Ovary (tissue), 9 donors: Measurements from ENCODE around the gene RTP3. TPM values are rescaled to one million over a fixed set of nuclear protein-coding genes. Genes with fewer than 3 reads are reported as not detected.
"Not testable (repeated sequence)": the region's sequence is repeated elsewhere in the genome, so short reads cannot be mapped to it uniquely, and the experiment has no call there.

Experiments used
- DNase-seq, 5 donors: peaks; one replicate each; pipeline ENCODE4 v3.0.0-alpha.2; 2019 to 2020
- H3K27ac ChIP-seq, 2 donors: fragments of 200-600 bp; one replicate each; pipeline versions ENCODE4 v1.5.1 to v1.8.0; 2019 to 2022
- H3K27me3 ChIP-seq: fragments of 200-600 bp; one replicate; pipeline ENCODE4 v1.8.0; 2022
- H3K36me3 ChIP-seq: fragments of 200-600 bp; sonication (generic); one replicate; pipeline ENCODE4 v1.5.1; 2019
- H3K4me1 ChIP-seq: one replicate; pipeline ENCODE4 v1.8.1; 2013; ENCODE audit warnings: mild to moderate bottlenecking, moderate library complexity; ENCODE audit not compliant: insufficient read depth
- H3K4me3 ChIP-seq: fragments of 200-600 bp; sonication (generic); one replicate; pipeline ENCODE4 v1.5.1; 2017
- H3K9me3 ChIP-seq, 2 donors: fragments of 200-600 bp in 1 of 2; sonication (generic) in 1 of 2; one replicate each; pipeline versions ENCODE4 v1.5.1 to v1.8.1; 2013 to 2019; ENCODE audit warnings: mild to moderate bottlenecking in 1 of 2, moderate library complexity in 1 of 2
- EP300 ChIP-seq: sonication (generic); formaldehyde crosslinking; IDR thresholded peaks from one replicate; pipeline ENCODE4 v1.6.1; 2017; ENCODE audit warnings: antibody characterized with exemption
- POLR2A ChIP-seq: fragments of 450-650 bp; IDR thresholded peaks from one replicate; pipeline ENCODE4 v1.6.1; 2017; ENCODE audit warnings: antibody characterized with exemption, mild to moderate bottlenecking, moderate library complexity
- WGBS, 3 donors: extraction: QIAGEN DNeasy Blood & Tissue Kit in 1 of 3; methylation state at CpG; one replicate each; pipeline versions ENCODE4 v1.1.5 to v1.1.7; 2013 to 2017; 5-methylcytosine and 5-hydroxymethylcytosine counted together
- intact Hi-C, 4 donors: fragments of 100-400 bp; cut with DNase I; formaldehyde crosslinking; loops; one replicate each; pipeline versions ENCODE4 v1.11.0 to v1.15.1; 2022 to 2023
- polyA plus RNA-seq, 2 donors: library from polyadenylated mRNA; stranded (reverse); fragments of 200-250 nt in 1 of 2; fragments of 350-450 nt in 1 of 2; fragmentation: Illumina TruSeq in 1 of 2; extraction: RNeasy Lipid Tissue Mini Kit (QIAGEN cat#74804) in 1 of 2; gene quantifications; one replicate each; pipeline ENCODE4 v1.2.3, GENCODE V29; 2013 to 2014
- total RNA-seq, 7 donors: library from RNA; depleted of rRNA in 2 of 7; stranded (reverse); fragments of >200 nt in 2 of 7; fragmentation: NEBNext Ultra II Directional in 3 of 7; extraction: Animal tissue kit (Norgen Biotek cat#: 25700) in 3 of 7; gene quantifications; one replicate each; pipeline versions ENCODE4 v1.1.0 to v1.2.4, GENCODE V29; 2016 to 2023
- TF ChIP-seq, protein P1 (sequence below), 3 donors: fragments of 450-650 bp in 2 of 3; fragments of 200-600 bp in 1 of 3; IDR thresholded peaks; one replicate each; pipeline versions ENCODE4 v1.5.1 to v1.8.0; 2016 to 2022; ENCODE audit warnings: antibody characterized with exemption in 3 of 3, mild to moderate bottlenecking in 1 of 3
- donor health status: DM: no; HTN: no; CAD: no; lungs with moderate emphysema.
- donor health status: DM: no; HTN: no; CAD: no.
- donor health status: Bipolar disorder and iron deficiency.
- donor health status: DM: yes; HTN: yes; CAD: no.
- donor health status: DM: no; HTN: no; CAD: no.
- donor health status: DM: yes; HTN: yes; CAD: no.

RTP3 gene
- total and polyA plus RNA-seq, 9 donors = not detected

- Histone ChIP-seq H3K4me1 (no peaks in the 10 kb centered on the region), H3K36me3 (no peaks in the 10 kb centered on the region), H3K4me3 (no peak overlapping the region), H3K9me3 (no peaks in the 10 kb centered on the region), H3K27ac (no peak overlapping the region), H3K27me3 (no peaks in the 10 kb centered on the region)
- no peak for DNase-seq
- intact Hi-C loops = no loop called here
- WGBS, 3 donors = 83 to 86% (median 84%) methylated on average over 6 of the region's 6 CpGs
- TF ChIP-seq EP300 (no peak), POLR2A (no peak)
- TF ChIP-seq, protein P1, sequence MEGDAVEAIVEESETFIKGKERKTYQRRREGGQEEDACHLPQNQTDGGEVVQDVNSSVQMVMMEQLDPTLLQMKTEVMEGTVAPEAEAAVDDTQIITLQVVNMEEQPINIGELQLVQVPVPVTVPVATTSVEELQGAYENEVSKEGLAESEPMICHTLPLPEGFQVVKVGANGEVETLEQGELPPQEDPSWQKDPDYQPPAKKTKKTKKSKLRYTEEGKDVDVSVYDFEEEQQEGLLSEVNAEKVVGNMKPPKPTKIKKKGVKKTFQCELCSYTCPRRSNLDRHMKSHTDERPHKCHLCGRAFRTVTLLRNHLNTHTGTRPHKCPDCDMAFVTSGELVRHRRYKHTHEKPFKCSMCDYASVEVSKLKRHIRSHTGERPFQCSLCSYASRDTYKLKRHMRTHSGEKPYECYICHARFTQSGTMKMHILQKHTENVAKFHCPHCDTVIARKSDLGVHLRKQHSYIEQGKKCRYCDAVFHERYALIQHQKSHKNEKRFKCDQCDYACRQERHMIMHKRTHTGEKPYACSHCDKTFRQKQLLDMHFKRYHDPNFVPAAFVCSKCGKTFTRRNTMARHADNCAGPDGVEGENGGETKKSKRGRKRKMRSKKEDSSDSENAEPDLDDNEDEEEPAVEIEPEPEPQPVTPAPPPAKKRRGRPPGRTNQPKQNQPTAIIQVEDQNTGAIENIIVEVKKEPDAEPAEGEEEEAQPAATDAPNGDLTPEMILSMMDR (IDR thresholded peaks at IDR 0.05) = no peak
Observed at GRCh38 chr3:46492890-46493547, 4.8 kb upstream of the RTP3 start.

DNA sequence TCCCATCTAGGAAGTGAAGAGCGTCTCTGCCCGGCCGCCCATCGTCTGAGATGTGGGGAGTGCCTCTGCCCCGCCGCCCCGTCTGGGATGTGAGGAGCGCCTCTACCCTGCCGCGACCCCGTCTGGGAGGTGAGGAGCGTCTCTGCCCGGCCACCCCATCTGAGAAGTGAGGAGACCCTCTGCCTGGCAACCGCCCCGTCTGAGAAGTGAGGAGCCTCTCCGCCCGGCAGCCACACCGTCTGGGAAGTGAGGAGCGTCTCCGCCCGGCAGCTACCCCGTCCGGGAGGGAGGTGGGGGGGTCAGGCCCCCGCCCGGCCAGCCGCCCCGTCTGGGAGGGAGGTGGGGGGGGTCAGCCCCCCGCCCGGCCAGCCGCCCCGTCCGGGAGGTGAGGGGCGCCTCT, 3.3 kb upstream of the RTP3 start:
- 94 to 99% (median 97%) methylated on average over 14 to 32 of the region's 33 CpGs for WGBS, 3 donors
- H3K4me3 ChIP-seq, H3K4me1 ChIP-seq, H3K27me3 ChIP-seq, DNase-seq, H3K9me3 ChIP-seq, H3K36me3 ChIP-seq, intact Hi-C loops, H3K27ac ChIP-seq: not testable (repeated sequence)

- Histone ChIP-seq H3K27ac (no peak overlapping the region), H3K27me3 (no peaks in the 10 kb centered on the region), H3K4me3 (no peak overlapping the region), H3K4me1 (no peaks in the 10 kb centered on the region), H3K9me3 (no peaks in the 10 kb centered on the region), H3K36me3 (no peaks in the 10 kb centered on the region)
- DNase-seq = no peak
- TF ChIP-seq POLR2A = no peak
- TF ChIP-seq, protein P1 (IDR thresholded peaks at IDR 0.05) = no peak
- no peak for TF ChIP-seq EP300
- intact Hi-C loops = no loop called here
- WGBS, 3 donors = 77 to 83% (median 83%) methylated on average over 5 of the region's 5 CpGs
Observed at GRCh38 chr3:46495901-46496456, 1.8 kb upstream of the RTP3 start.

DNA sequence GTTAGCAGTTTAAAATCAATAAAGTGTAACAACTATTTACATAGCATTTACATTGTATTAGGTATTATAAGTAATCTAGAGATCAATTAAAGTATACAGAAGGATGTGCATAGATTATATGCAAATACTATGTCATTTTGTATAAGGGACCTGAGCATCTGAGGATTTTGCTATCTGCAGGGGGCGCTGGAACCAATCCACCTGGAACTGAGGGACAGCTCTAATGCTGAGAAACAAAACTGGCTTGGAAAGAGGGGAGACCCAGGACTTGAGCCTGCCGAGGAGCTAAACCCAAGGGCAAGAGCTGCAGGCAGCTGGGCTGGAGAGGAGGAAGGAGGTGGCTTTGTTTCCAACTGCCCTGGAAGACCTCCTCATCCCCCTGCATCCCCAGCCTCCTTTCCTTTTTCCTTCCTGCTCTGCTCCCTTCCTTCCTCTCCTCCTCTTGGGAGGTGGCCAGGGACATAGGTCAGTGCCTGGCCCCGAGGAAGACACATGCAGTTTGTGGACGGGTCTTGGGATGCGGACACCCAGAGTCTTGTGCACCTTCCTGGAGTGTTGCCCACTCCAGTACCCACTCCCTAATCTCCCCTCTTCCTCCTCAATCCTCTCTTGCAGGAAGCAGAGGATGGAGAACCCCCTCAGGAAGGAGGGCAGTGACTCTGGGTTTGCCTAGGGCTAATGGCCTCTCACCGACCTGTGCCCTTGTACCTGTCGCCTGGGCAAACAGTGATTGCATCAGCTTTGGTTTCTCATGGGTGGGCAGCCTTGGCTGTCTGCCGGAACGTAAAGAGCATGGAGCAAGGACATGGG, 825 bp upstream of the RTP3 start:
- TF ChIP-seq EP300 (no peak), POLR2A (no peak)
- TF ChIP-seq, protein P1 (IDR thresholded peaks at IDR 0.05) = no peak
- 54 to 65% (median 57%) methylated on average over 9 of the region's 9 CpGs for WGBS, 3 donors
- DNase-seq = no peak
- no peaks in the 10 kb centered on the region for H3K27me3 ChIP-seq
- no peaks in the 10 kb centered on the region for H3K4me1 ChIP-seq
- no peak overlapping the region for H3K4me3 ChIP-seq
- no peak overlapping the region for H3K27ac ChIP-seq
- H3K36me3 ChIP-seq = no peaks in the 10 kb centered on the region
- H3K9me3 ChIP-seq = no peaks in the 10 kb centered on the region
- intact Hi-C loops = no loop called here
